GM20431 (cell line): Measurements from ENCODE around the gene PCSK6.
"Not testable (repeated sequence)": the region's sequence is repeated elsewhere in the genome, so short reads cannot be mapped to it uniquely, and the experiment has no call there.

Source experiments
- in situ Hi-C: fragments of 300-500 bp; cut with MseI, MboI; formaldehyde crosslinking; loops from one replicate; pipeline ENCODE4 v1.15.0; 2020; ENCODE audit warnings: low sequenced_read_pairs; ENCODE audit not compliant: unreplicated experiment

The PCSK6 gene

GRCh38 chr15:101349047-101349951, 140.2 kb downstream of the PCSK6 start:
- in situ Hi-C loops: no loop called here

- in situ Hi-C loops: no loop called here
Observed at GRCh38 chr15:101348643-101349042, 140.9 kb downstream of the PCSK6 start.

GRCh38 chr15:101348015-101348414, 141.5 kb downstream of the PCSK6 start:
- in situ Hi-C loops: no loop called here

GRCh38 chr15:101347454-101347853, 142.1 kb downstream of the PCSK6 start:
- in situ Hi-C loops: no loop called here

GRCh38 chr15:101346928-101347327, 142.6 kb downstream of the PCSK6 start:
- in situ Hi-C loops: no loop called here

- in situ Hi-C loops: no loop called here
Observed at GRCh38 chr15:101342056-101342455, 147.5 kb downstream of the PCSK6 start.

- in situ Hi-C loops: no loop called here
Observed at GRCh38 chr15:101338502-101339057, 150.9 kb downstream of the PCSK6 start.

GRCh38 chr15:101337976-101338375, 151.5 kb downstream of the PCSK6 start:
- in situ Hi-C loops: no loop called here

- in situ Hi-C loops: not testable (repeated sequence)
Observed at GRCh38 chr15:101333907-101334789, 155.4 kb downstream of the PCSK6 start.

- in situ Hi-C loops: no loop called here
Observed at GRCh38 chr15:101332061-101332467, 157.4 kb downstream of the PCSK6 start.

- in situ Hi-C loops: no loop called here
Observed at GRCh38 chr15:101329867-101330380, 159.6 kb downstream of the PCSK6 start.

GRCh38 chr15:101329309-101329863, 160.1 kb downstream of the PCSK6 start:
- in situ Hi-C loops: no loop called here

GRCh38 chr15:101328001-101328400, 161.5 kb downstream of the PCSK6 start:
- in situ Hi-C loops: no loop called here

- in situ Hi-C loops: no loop called here
Observed at GRCh38 chr15:101327147-101327740, 162.3 kb downstream of the PCSK6 start.

- in situ Hi-C loops: no loop called here
Observed at GRCh38 chr15:101326462-101327146, 162.9 kb downstream of the PCSK6 start.

GRCh38 chr15:101326026-101326315, 163.5 kb downstream of the PCSK6 start:
- in situ Hi-C loops: no loop called here

GRCh38 chr15:101325263-101326025, 164.1 kb downstream of the PCSK6 start:
- in situ Hi-C loops: no loop called here

GRCh38 chr15:101324524-101325177, 164.9 kb downstream of the PCSK6 start:
- in situ Hi-C loops: no loop called here
